Measurements from ENCODE around the gene DENND2A.

- TF ChIP-seq CTCF (IDR thresholded peaks at IDR 0.05; ENCODE audit: poor library complexity) (no peak), EZH2 (IDR thresholded peaks at IDR 0.05; ENCODE audit: borderline replicate concordance) (no peak)
Observed at GRCh38 chr7:140541513-140542227, 98.9 kb downstream of the DENND2A start.

Data from hepatocyte (in vitro differentiated cells).